Measurements from ENCODE around the gene DTX4.

GRCh38 chr11:59226396-59226795 lies 54.5 kb downstream of the DTX4 start:
- TF ChIP-seq CTCF (IDR thresholded peaks at IDR 0.05; ENCODE audit: poor library complexity) (no peak), EZH2 (IDR thresholded peaks at IDR 0.05; ENCODE audit: borderline replicate concordance) (no peak), EZH2phosphoT487 (IDR thresholded peaks at IDR 0.05; ENCODE audit: low read depth, severe bottlenecking, unreplicated experiment) (no peak)
